IMR-90 (cell line): Measurements from ENCODE around the gene CARM1.

Experiments used
- BHLHE40 ChIP-seq: fragments of 150-350 bp; IDR thresholded peaks from 2 replicates; pipeline ENCODE4 v1.6.1; 2016; ENCODE audit warnings: mild to moderate bottlenecking, low read depth, low read length
- CEBPB ChIP-seq: IDR thresholded peaks from 2 replicates; pipeline ENCODE4 v1.6.1; 2012; ENCODE audit warnings: low read depth, low read length, improper control_type of control experiment
- CHD1 ChIP-seq: IDR thresholded peaks from 2 replicates; pipeline ENCODE4 v1.6.1; 2012; ENCODE audit warnings: low read depth, low read length, improper control_type of control experiment
- CTCF ChIP-seq: conservative IDR thresholded peaks from 2 replicates; pipeline ENCODE4 v1.5.1; 2012; ENCODE audit warnings: mild to moderate bottlenecking, low read depth, low read length, improper control_type of control experiment
- ELK1 ChIP-seq: fragments of 150-350 bp; IDR thresholded peaks from 2 replicates; pipeline ENCODE4 v1.6.1; 2016; ENCODE audit warnings: low read depth, mild to moderate bottlenecking, low read length, moderate library complexity, borderline replicate concordance
- FOS ChIP-seq: fragments of 150-350 bp; IDR thresholded peaks from 2 replicates; pipeline ENCODE4 v1.6.1; 2016; ENCODE audit warnings: low read depth, low read length
- MAFK ChIP-seq: IDR thresholded peaks from 2 replicates; pipeline ENCODE4 v1.6.1; 2012; ENCODE audit warnings: low read depth, low read length, improper control_type of control experiment
- NFE2L2 ChIP-seq: fragments of 150-350 bp; IDR thresholded peaks from 2 replicates; pipeline ENCODE4 v1.6.1; 2016; ENCODE audit warnings: low read depth, mild to moderate bottlenecking, low read length
- POLR2A ChIP-seq: IDR thresholded peaks from 2 replicates; pipeline ENCODE4 v1.6.1; 2012; ENCODE audit warnings: mild to moderate bottlenecking, low read depth, low read length
- RAD21 ChIP-seq: IDR thresholded peaks from 2 replicates; pipeline ENCODE4 v1.6.1; 2012; ENCODE audit warnings: low read length, improper control_type of control experiment
- RCOR1 ChIP-seq: IDR thresholded peaks from 2 replicates; pipeline ENCODE4 v1.6.1; 2012; ENCODE audit warnings: mild to moderate bottlenecking, low read length, improper control_type of control experiment; ENCODE audit not compliant: insufficient replicate concordance
- RFX5 ChIP-seq: IDR thresholded peaks from 2 replicates; pipeline ENCODE4 v1.8.0; 2012; ENCODE audit warnings: low read depth, mild to moderate bottlenecking, low read length, moderate library complexity
- SMC3 ChIP-seq: fragments of 150-350 bp; IDR thresholded peaks from 2 replicates; pipeline ENCODE4 v1.6.1; 2016; ENCODE audit warnings: low read depth, mild to moderate bottlenecking, antibody characterized with exemption, low read length, moderate library complexity
- USF2 ChIP-seq: fragments of 150-350 bp; IDR thresholded peaks from 2 replicates; pipeline ENCODE4 v1.6.1; 2017; ENCODE audit warnings: mild to moderate bottlenecking, antibody characterized with exemption, low read length, low read depth

- no peak for TF ChIP-seq CHD1
- TF ChIP-seq CTCF = no peak
- no peak for TF ChIP-seq POLR2A
- TF ChIP-seq SMC3 = no peak
- no peak for TF ChIP-seq FOS
- TF ChIP-seq NFE2L2 = no peak
- no peak for TF ChIP-seq RAD21
- TF ChIP-seq ELK1 = no peak
- no peak for TF ChIP-seq CEBPB
- TF ChIP-seq RFX5 = no peak
- TF ChIP-seq BHLHE40 = no peak
- TF ChIP-seq USF2 = no peak
- no peak for TF ChIP-seq MAFK
- no peak for TF ChIP-seq RCOR1
These were observed 41.4 kb upstream of the CARM1 start for GRCh38 chr19:10829967-10830366.
